Activated naive CD8-positive, alpha-beta T cell treated with anti-CD3 and anti-CD28 coated beads, Interleukin-2, amount 50 U/mL, for 24 hours (primary cell): ENCODE results near the gene TIMP1.
A peak's percentile ranks its signal among the peaks of the same experiment; 100 is the strongest.

Source experiments
- ATAC-seq: fragments of 150-1000 bp; cut with Tn5 transposase; one replicate; pipeline ENCODE4 v1.10.0; 2021
- DNase-seq: peaks from one replicate; pipeline ENCODE4 v3.0.0; 2021
- H3K27ac Mint-ChIP-seq: one replicate; pipeline ENCODE4 v1.8.0; 2021; ENCODE audit warnings: mild to moderate bottlenecking, mixed read lengths
- H3K27me3 Mint-ChIP-seq: one replicate; pipeline ENCODE4 v1.8.0; 2021; ENCODE audit warnings: mixed read lengths
- H3K36me3 Mint-ChIP-seq: one replicate; pipeline ENCODE4 v1.8.0; 2021; ENCODE audit warnings: low read depth, mixed read lengths
- H3K4me1 Mint-ChIP-seq: one replicate; pipeline ENCODE4 v1.8.0; 2021; ENCODE audit warnings: mixed read lengths
- H3K4me3 Mint-ChIP-seq: one replicate; pipeline ENCODE4 v1.8.0; 2021; ENCODE audit warnings: mild to moderate bottlenecking, moderate library complexity, mixed read lengths
- H3K9me3 Mint-ChIP-seq: one replicate; pipeline ENCODE4 v1.8.0; 2021; ENCODE audit warnings: mixed read lengths

TIMP1 gene

GRCh38 chrX:47581731-47582647 is at the start of gene TIMP1:
Gene TIMP1, plus strand, starts transcription at chrX:47582436. Its CDS starts 980 bp downstream, at chrX:47583416.
- Mint-ChIP-seq H3K9me3 (no peaks in the 10 kb centered on the region), H3K36me3 (no peaks in the 10 kb centered on the region), H3K4me3 (peak within 1 kb of the TSS; percentile 74), H3K4me1 (peaks cover 48% of the 10 kb centered on the region), H3K27ac (peak within 1 kb of the TSS; percentile 60), H3K27me3 (peaks cover 4% of the 10 kb centered on the region)
- peak; percentile 90 for ATAC-seq
- DNase-seq, result peak; percentile 78

DNA sequence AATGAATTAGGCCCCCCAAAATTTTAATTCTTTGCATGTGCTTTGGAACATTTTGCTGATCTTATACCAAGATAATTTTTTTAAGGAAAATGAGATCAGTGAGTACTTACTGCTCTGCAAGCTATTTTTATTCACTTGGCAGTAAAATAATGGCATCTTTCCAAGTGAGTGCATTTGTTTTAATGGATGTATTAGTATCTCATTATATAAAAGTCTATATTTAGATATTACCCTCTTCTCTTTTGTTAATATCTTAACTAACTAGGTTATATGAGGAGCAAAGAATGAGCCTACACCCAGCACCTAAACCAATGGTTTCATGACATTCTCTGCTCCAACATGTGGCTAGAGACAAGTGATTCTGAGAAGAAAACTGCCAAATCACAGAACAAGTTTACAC is 42.4 kb upstream of the TIMP1 start:
- Mint-ChIP-seq H3K36me3 (no peaks in the 10 kb centered on the region), H3K27ac (no peak overlapping the region), H3K27me3 (no peaks in the 10 kb centered on the region), H3K4me3 (no peak overlapping the region), H3K4me1 (no peaks in the 10 kb centered on the region), H3K9me3 (no peaks in the 10 kb centered on the region)
- DNase-seq (no peak), ATAC-seq (no peak)

DNA sequence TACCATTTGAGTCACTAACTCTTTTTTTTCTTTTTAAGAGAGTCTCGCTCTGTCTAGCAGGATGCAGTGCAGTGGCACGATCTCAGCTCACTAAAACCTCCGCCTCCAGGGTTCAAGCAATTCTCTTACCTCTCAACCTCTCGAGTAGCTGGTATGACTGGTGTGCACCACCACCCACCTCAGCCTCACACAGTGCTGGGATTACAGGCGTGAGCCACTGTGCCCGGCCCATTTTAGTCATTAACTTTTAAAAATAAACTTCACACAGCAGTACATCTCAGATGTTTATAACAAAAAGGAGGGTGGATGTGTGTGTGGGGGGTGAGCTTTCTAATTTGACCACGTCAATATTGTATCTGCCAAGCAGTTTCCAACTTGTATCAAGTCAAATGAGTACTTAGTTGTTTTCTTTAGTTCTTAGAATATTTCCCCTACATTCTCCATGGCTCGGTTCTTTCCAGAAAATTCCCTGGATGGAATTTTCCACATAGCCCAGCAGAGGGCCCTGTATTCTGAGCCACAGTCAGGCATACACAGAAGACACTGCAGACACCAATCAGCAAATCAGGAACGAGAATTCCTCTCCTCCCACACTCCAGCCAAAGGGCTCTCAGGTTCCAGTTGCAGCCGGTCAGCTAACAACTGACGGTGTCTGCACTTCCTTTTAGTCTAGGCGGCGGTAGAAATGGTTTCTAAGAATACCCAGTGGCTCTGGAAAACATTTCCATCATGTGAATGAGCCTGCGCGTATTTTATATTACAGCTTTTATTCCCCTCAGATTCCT is 41.3 kb upstream of the TIMP1 start:
- Mint-ChIP-seq H3K4me3 (no peak overlapping the region), H3K9me3 (no peaks in the 10 kb centered on the region), H3K36me3 (no peaks in the 10 kb centered on the region), H3K27me3 (no peaks in the 10 kb centered on the region), H3K4me1 (no peaks in the 10 kb centered on the region), H3K27ac (no peak overlapping the region)
- no peak for ATAC-seq
- DNase-seq, result no peak

DNA sequence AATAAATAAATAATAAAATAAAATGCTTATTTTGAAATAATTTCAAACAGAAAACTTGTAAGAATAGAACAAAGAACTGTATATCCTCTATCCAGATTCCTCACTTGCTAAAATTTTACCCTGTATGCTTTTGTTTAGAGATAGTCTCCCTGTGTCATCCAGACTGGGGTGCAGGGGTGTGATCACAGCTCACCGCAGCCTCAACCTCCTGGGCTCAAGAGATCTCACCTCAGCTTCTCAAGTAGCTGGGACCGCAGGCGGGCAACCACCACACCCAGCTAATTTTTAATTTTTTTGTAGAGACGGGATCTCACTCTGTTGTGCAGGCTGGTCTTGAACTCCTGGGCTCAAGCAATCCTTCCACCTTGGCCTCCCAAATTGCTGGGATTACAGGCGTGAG is 38.7 kb upstream of the TIMP1 start:
- H3K36me3 Mint-ChIP-seq, result no peaks in the 10 kb centered on the region
- no peak overlapping the region for H3K4me3 Mint-ChIP-seq
- DNase-seq (no peak), ATAC-seq (no peak)
- no peaks in the 10 kb centered on the region for H3K27me3 Mint-ChIP-seq
- no peak overlapping the region for H3K27ac Mint-ChIP-seq
- H3K9me3 Mint-ChIP-seq, result no peaks in the 10 kb centered on the region
- H3K4me1 Mint-ChIP-seq, result no peaks in the 10 kb centered on the region

GRCh38 chrX:47556045-47556623 is 26.1 kb upstream of the TIMP1 start:
- H3K36me3 Mint-ChIP-seq, result no peaks in the 10 kb centered on the region
- peak overlapping the region; percentile 84 for H3K27ac Mint-ChIP-seq
- ATAC-seq (peak; percentile 94), DNase-seq (peak; percentile 78)
- H3K4me1 Mint-ChIP-seq, result peaks cover 20% of the 10 kb centered on the region
- H3K27me3 Mint-ChIP-seq, result no peaks in the 10 kb centered on the region
- no peaks in the 10 kb centered on the region for H3K9me3 Mint-ChIP-seq
- peak overlapping the region; percentile 81 for H3K4me3 Mint-ChIP-seq

DNA sequence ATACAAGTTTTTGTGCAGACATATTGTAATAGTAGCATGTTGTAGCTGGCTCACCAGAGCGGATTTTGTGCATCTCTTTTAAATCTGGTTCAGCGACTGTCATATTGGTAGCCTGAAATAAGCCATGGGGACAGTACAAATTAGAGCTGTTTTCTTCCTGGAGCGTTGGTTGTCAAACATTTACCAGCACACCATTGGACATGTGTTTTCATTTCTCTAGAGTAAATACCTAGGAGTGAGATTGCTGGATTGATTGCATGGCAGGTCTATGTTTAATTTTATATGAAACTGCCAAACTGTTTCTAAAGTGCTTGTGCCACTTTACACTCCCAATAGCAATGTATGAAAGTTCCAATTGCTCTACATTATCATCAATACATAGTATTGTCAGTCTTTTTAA is 23.8 kb upstream of the TIMP1 start:
- Mint-ChIP-seq H3K4me1 (peaks cover 35% of the 10 kb centered on the region), H3K9me3 (no peaks in the 10 kb centered on the region), H3K27me3 (no peaks in the 10 kb centered on the region), H3K27ac (no peak overlapping the region), H3K36me3 (peaks cover 5% of the 10 kb centered on the region), H3K4me3 (no peak overlapping the region)
- no peak for ATAC-seq
- DNase-seq, result no peak

GRCh38 chrX:47560179-47560933 is 21.9 kb upstream of the TIMP1 start:
- DNase-seq (no peak), ATAC-seq (no peak)
- H3K4me1 Mint-ChIP-seq, result peaks cover 50% of the 10 kb centered on the region
- no peaks in the 10 kb centered on the region for H3K9me3 Mint-ChIP-seq
- H3K27me3 Mint-ChIP-seq, result no peaks in the 10 kb centered on the region
- peak overlapping the region; percentile 95 for H3K27ac Mint-ChIP-seq
- peak overlapping the region; percentile 91 for H3K4me3 Mint-ChIP-seq
- H3K36me3 Mint-ChIP-seq, result peaks cover 12% of the 10 kb centered on the region

GRCh38 chrX:47560934-47561658 is 21.1 kb upstream of the TIMP1 start, which contains the start of gene ARAF:
Gene ARAF, plus strand, starts transcription at chrX:47561205. Its CDS starts 1,763 bp downstream, at chrX:47562968.
- ATAC-seq (peak; percentile 88), DNase-seq (peak; percentile 91)
- Mint-ChIP-seq H3K4me1 (peaks cover 47% of the 10 kb centered on the region), H3K4me3 (peak within 1 kb of the TSS; percentile 91), H3K27ac (peak within 1 kb of the TSS; percentile 95), H3K36me3 (peaks cover 12% of the 10 kb centered on the region), H3K9me3 (no peaks in the 10 kb centered on the region), H3K27me3 (no peaks in the 10 kb centered on the region)

- peak overlapping the region; percentile 91 for H3K4me3 Mint-ChIP-seq
- peak overlapping the region; percentile 95 for H3K27ac Mint-ChIP-seq
- H3K4me1 Mint-ChIP-seq, result peaks cover 43% of the 10 kb centered on the region
- no peaks in the 10 kb centered on the region for H3K9me3 Mint-ChIP-seq
- ATAC-seq, result no peak
- DNase-seq, result no peak
- no peaks in the 10 kb centered on the region for H3K27me3 Mint-ChIP-seq
- peaks cover 12% of the 10 kb centered on the region for H3K36me3 Mint-ChIP-seq
Measured at GRCh38 chrX:47561659-47562151, 20.5 kb upstream of the TIMP1 start.

DNA sequence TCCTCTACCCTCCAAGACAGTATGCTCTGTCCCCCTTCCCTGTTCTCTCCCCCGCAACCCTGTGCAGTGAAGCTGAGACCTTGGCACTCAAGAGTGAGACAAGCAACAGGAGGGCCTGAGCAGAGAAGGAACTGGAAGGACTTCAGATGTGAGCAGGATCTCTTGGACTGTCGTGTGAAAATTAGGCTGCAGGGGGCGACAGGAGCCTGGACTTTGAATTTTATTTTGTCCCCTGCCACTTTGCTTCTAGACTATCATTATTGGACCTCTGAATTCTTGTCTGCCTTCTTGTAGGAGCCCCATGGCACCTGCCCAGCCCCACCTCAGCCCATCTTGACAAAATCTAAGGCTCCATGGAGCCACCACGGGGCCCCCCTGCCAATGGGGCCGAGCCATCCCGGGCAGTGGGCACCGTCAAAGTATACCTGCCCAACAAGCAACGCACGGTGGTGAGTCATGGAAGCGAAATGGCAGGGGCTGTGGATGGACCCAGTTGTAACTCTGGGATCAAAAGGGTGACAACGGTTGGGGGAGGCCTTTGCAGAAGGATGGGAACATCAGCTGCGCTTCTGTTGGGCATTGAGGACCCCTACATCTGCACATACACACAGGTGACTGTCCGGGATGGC is 19.5 kb upstream of the TIMP1 start:
- ATAC-seq (no peak), DNase-seq (no peak)
- no peaks in the 10 kb centered on the region for H3K27me3 Mint-ChIP-seq
- H3K36me3 Mint-ChIP-seq, result peaks cover 19% of the 10 kb centered on the region
- H3K9me3 Mint-ChIP-seq, result no peaks in the 10 kb centered on the region
- peak overlapping the region; percentile 46 for H3K27ac Mint-ChIP-seq
- peaks cover 41% of the 10 kb centered on the region for H3K4me1 Mint-ChIP-seq
- H3K4me3 Mint-ChIP-seq, result peak overlapping the region; percentile 91

DNA sequence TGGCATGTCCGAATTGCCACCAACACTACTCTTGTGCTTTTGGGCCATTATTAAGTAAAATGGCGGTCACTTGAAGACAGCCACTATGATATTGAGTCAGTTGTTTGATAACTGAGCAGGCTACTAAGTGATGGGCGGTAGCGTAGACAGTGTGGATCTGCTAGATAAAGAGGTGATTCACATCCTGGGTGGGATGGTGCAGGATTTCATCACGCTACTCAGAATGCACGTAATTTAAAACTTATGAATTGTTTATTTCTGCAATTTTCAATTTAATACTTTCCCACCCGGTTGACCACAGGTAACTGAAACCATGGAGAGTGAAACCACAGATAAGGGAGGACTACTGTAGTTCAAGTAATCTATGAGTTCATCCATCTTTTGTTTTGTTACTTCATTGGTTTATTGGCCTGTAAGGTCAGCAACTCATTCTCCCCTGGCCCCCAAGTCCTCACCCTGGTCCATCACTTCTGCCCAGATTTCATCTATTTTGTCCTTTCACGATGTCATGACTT is 18.4 kb upstream of the TIMP1 start:
- Mint-ChIP-seq H3K27ac (peak overlapping the region; percentile 91), H3K4me1 (peaks cover 41% of the 10 kb centered on the region), H3K4me3 (peak overlapping the region; percentile 56), H3K9me3 (no peaks in the 10 kb centered on the region), H3K27me3 (no peaks in the 10 kb centered on the region), H3K36me3 (peaks cover 20% of the 10 kb centered on the region)
- ATAC-seq (no peak), DNase-seq (no peak)

- Mint-ChIP-seq H3K27me3 (no peaks in the 10 kb centered on the region), H3K27ac (peak overlapping the region; percentile 91), H3K36me3 (peaks cover 20% of the 10 kb centered on the region), H3K4me3 (peak overlapping the region; percentile 56), H3K4me1 (peaks cover 41% of the 10 kb centered on the region), H3K9me3 (no peaks in the 10 kb centered on the region)
- ATAC-seq, result peak; percentile 18
- no peak for DNase-seq
Measured at GRCh38 chrX:47564438-47565085, 17.7 kb upstream of the TIMP1 start.
